RPMI7951 (cell line): Measurements from ENCODE around the gene ZNHIT3. TPM values are rescaled to one million over a fixed set of nuclear protein-coding genes. Genes with fewer than 3 reads are reported as not detected.

Experiments used
- total RNA-seq: library from RNA; depleted of rRNA; stranded (reverse); fragments of >200 nt; shearing (Covaris generic); gene quantifications from 2 replicates; pipeline ENCODE4 v1.2.3, GENCODE V29; 2014; rRNA removed

The ZNHIT3 gene
- total RNA-seq, 1 experiment from 2014 or later, result 35.0 TPM

Other genes starting within 250 kb of the ZNHIT3 start
- 0.29 TPM in 1 of 2 replicates, not detected in the other for gene TBC1D3I, start 222.1 kb upstream of the ZNHIT3 start, total RNA-seq
- not detected in 2 replicates for gene TBC1D3G, start 162.8 kb upstream of the ZNHIT3 start, total RNA-seq
- not detected in 2 replicates for gene TBC1D3H, start 98.2 kb upstream of the ZNHIT3 start, total RNA-seq
- gene MYO19, start 48.2 kb downstream of the ZNHIT3 start, total RNA-seq, result 28.8 and 39.7 TPM in 2 replicates
- gene PIGW, start 48.3 kb downstream of the ZNHIT3 start, total RNA-seq, result 8.4 and 8.5 TPM in 2 replicates
- 29.0 and 38.9 TPM in 2 replicates for gene GGNBP2, start 58.2 kb downstream of the ZNHIT3 start, total RNA-seq
- 11.2 and 12.4 TPM in 2 replicates for gene DHRS11, start 105.2 kb downstream of the ZNHIT3 start, total RNA-seq
- gene MRM1, start 114.9 kb downstream of the ZNHIT3 start, total RNA-seq, result 4.3 and 5.0 TPM in 2 replicates